Smooth muscle cell (in vitro differentiated cells): ENCODE data around the gene TUBGCP4. TPM values are rescaled to one million over a fixed set of nuclear protein-coding genes. Genes with fewer than 3 reads are reported as not detected.
A peak's percentile ranks its signal among the peaks of the same experiment; 100 is the strongest.

ENCODE experiments used
- DNase-seq: peaks from one replicate; lab custom pipeline; 2025; ENCODE audit not compliant: unreplicated experiment; lab: John Stamatoyannopoulos, UW
- H2AFZ ChIP-seq: fragments of 200-600 bp; sonication (generic); 2 replicates; pipeline ENCODE4 v1.6.0; 2016; ENCODE audit warnings: antibody characterized with exemption, low read depth, mild to moderate bottlenecking
- H3F3A ChIP-seq: fragments of 200-600 bp; sonication (generic); 2 replicates; pipeline ENCODE4 v1.6.0; 2017; ENCODE audit warnings: antibody characterized with exemption, low read depth
- H3K27ac ChIP-seq: fragments of 200-600 bp; sonication (generic); 2 replicates; pipeline ENCODE4 v1.5.1; 2016; ENCODE audit warnings: low read depth, mild to moderate bottlenecking
- H3K27me3 ChIP-seq: fragments of 200-600 bp; sonication (generic); 2 replicates; pipeline ENCODE4 v1.6.1; 2016; ENCODE audit warnings: low read depth, mild to moderate bottlenecking
- H3K36me3 ChIP-seq: fragments of 200-600 bp; sonication (generic); 2 replicates; pipeline ENCODE4 v1.5.1; 2016; ENCODE audit warnings: low read depth
- H3K4me1 ChIP-seq: fragments of 200-600 bp; sonication (generic); 2 replicates; pipeline ENCODE4 v1.5.1; 2016; ENCODE audit warnings: low read depth
- H3K4me2 ChIP-seq: fragments of 200-600 bp; sonication (generic); 2 replicates; pipeline ENCODE4 v1.6.0; 2016; ENCODE audit warnings: mild to moderate bottlenecking
- H3K4me3 ChIP-seq: fragments of 200-600 bp; sonication (generic); 2 replicates; pipeline ENCODE4 v1.5.1; 2016; ENCODE audit warnings: mild to moderate bottlenecking
- H3K79me2 ChIP-seq: fragments of 200-600 bp; sonication (generic); 2 replicates; pipeline ENCODE4 v1.6.0; 2016; ENCODE audit warnings: low read depth, mild to moderate bottlenecking
- H3K9ac ChIP-seq: fragments of 200-600 bp; sonication (generic); 2 replicates; pipeline ENCODE4 v1.6.0; 2016; ENCODE audit warnings: low read depth
- H3K9me3 ChIP-seq: fragments of 200-600 bp; sonication (generic); replicated peaks from 2 replicates; pipeline ENCODE4 v1.5.1; 2016; ENCODE audit warnings: low read depth
- H4K20me1 ChIP-seq: fragments of 200-600 bp; sonication (generic); 2 replicates; pipeline ENCODE4 v1.6.0; 2016; ENCODE audit warnings: low read depth
- CTCF ChIP-seq: fragments of 200-600 bp; sonication (generic); IDR thresholded peaks from 2 replicates; pipeline ENCODE4 v1.5.1; 2017; ENCODE audit warnings: borderline replicate concordance, mild to moderate bottlenecking, antibody characterized with exemption; ENCODE audit not compliant: insufficient read depth, poor library complexity, severe bottlenecking
- WGBS: methylation state at CpG from one replicate; pipeline ENCODE4 v1.1.7; 2016; ENCODE audit warnings: low lambda C conversion rate; 5-methylcytosine and 5-hydroxymethylcytosine counted together
- polyA plus RNA-seq: library from polyadenylated mRNA; unstranded; fragments of >200 nt; fragmentation: Nextera tagmentation; extraction: Ambion mirVana; gene quantifications from 2 replicates; pipeline ENCODE4 v1.2.1, GENCODE V29; 2016
- total RNA-seq: library from RNA; depleted of rRNA; stranded (reverse); fragments of >200 nt; gene quantifications from 2 replicates; pipeline ENCODE4 v1.2.3, GENCODE V29; 2014

Gene TUBGCP4
- total and polyA plus RNA-seq, 2 experiments from 2014 or later: 10.2 to 11.4 TPM

DNA sequence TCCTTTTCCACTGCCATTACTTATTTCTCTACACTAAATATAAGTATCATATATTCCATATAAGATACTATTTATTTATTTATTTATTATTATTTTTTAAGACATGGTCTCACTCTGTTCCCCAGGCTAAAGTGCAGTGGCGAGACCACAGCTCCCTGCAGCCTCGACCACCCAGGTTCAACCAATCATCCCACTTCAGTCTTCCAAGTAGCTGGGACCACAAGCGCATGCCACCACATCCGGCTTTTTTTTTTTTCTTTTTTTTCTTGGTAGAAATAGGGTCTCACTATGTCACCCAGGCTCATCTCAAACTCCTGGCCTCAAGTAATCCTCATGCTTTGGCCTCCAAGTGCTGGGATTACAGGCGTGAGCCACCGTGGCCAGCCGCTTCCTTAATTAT is 65.5 kb downstream of the TUBGCP4 start:
- no peaks in the 10 kb centered on the region for H3K9me3 ChIP-seq
- no peaks in the 10 kb centered on the region for H3K79me2 ChIP-seq
- no peaks in the 10 kb centered on the region for H3F3A ChIP-seq
- H3K27ac ChIP-seq: no peak overlapping the region
- H4K20me1 ChIP-seq: peaks cover 39% of the 10 kb centered on the region
- no peaks in the 10 kb centered on the region for H3K4me1 ChIP-seq
- DNase-seq: no peak
- no peak overlapping the region for H3K4me3 ChIP-seq
- H3K27me3 ChIP-seq: no peaks in the 10 kb centered on the region
- no peak overlapping the region for H3K9ac ChIP-seq
- no peak overlapping the region for H3K4me2 ChIP-seq
- no peak for TF ChIP-seq CTCF
- WGBS: 86% methylated on average over 7 of the region's 7 CpGs
- no peak overlapping the region for H2AFZ ChIP-seq
- peaks cover 9% of the 10 kb centered on the region for H3K36me3 ChIP-seq

- Histone ChIP-seq H4K20me1 (peaks cover 24% of the 10 kb centered on the region), H3K9ac (no peak overlapping the region), H3K36me3 (peaks cover 4% of the 10 kb centered on the region), H3K27me3 (no peaks in the 10 kb centered on the region), H3K9me3 (no peaks in the 10 kb centered on the region), H2AFZ (no peak overlapping the region), H3K4me3 (no peak overlapping the region), H3F3A (no peaks in the 10 kb centered on the region), H3K79me2 (no peaks in the 10 kb centered on the region), H3K4me1 (no peaks in the 10 kb centered on the region), H3K4me2 (no peak overlapping the region), H3K27ac (no peak overlapping the region)
- no peak for TF ChIP-seq CTCF
- WGBS: 83% methylated on average over 3 of the region's 3 CpGs
- no peak for DNase-seq
Measured at GRCh38 chr15:43439268-43439667, 68.4 kb downstream of the TUBGCP4 start.

DNA sequence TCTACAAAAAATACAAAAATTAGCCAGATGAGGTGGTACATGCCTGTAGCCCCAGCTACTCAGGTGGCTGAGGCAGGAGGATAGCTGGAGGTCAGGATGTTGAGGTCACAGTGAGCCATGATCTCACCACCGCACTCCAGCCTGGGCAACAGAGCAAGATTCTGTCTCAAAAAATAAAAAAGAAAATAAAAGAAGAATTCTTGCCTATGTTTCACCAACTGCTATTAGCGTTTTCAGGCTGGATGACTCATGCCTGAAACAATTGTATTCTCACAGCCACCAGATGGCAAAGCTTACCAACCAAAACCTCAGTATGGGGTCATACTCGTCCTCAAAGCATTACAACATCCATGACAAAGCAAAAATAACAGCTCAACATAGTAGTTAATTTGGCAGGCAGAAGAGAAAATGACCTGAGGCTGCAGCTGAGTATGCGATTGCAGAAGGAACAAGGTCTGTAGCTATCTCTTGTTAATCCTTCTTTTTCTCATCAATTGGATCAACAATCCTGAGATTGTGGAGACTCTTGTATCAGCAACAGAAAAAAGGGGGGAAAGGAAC is 69.9 kb downstream of the TUBGCP4 start:
- TF ChIP-seq CTCF: peak; percentile 46
- Histone ChIP-seq H3K4me2 (no peak overlapping the region), H3K36me3 (peaks cover 13% of the 10 kb centered on the region), H2AFZ (no peak overlapping the region), H3K79me2 (no peaks in the 10 kb centered on the region), H3K9me3 (no peaks in the 10 kb centered on the region), H3F3A (no peaks in the 10 kb centered on the region), H4K20me1 (peaks cover 18% of the 10 kb centered on the region), H3K27me3 (no peaks in the 10 kb centered on the region), H3K27ac (peak overlapping the region; percentile 77), H3K4me3 (no peak overlapping the region), H3K9ac (peak overlapping the region; percentile 41), H3K4me1 (no peaks in the 10 kb centered on the region)
- no peak for DNase-seq
- 24% methylated on average over 4 of the region's 4 CpGs for WGBS

DNA sequence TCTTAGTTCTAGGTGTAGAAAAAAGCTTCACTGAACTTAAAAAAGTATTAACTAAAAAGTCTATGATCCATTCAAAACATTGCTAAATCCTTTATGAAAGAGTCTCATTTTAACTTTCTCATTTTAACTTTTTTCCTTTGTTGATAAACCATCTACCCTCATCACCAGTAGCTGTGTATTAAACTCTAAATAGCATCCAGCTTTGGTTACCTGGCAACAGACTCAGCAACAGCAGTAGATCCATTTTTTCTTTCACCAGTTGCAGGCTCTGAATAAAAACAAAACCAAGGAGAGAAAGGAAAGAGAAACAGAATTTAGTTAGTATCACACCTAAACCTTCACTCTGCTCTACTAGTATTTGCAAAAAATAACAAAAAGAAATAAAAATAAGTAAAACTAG is 70.4 kb downstream of the TUBGCP4 start:
- no peak overlapping the region for H3K4me2 ChIP-seq
- H3K4me3 ChIP-seq: no peak overlapping the region
- no peaks in the 10 kb centered on the region for H3F3A ChIP-seq
- no peak overlapping the region for H2AFZ ChIP-seq
- no peaks in the 10 kb centered on the region for H3K9me3 ChIP-seq
- TF ChIP-seq CTCF: no peak
- no peaks in the 10 kb centered on the region for H3K27me3 ChIP-seq
- H4K20me1 ChIP-seq: peaks cover 15% of the 10 kb centered on the region
- H3K9ac ChIP-seq: peak overlapping the region; percentile 41
- H3K79me2 ChIP-seq: no peaks in the 10 kb centered on the region
- H3K27ac ChIP-seq: peak overlapping the region; percentile 77
- H3K4me1 ChIP-seq: no peaks in the 10 kb centered on the region
- DNase-seq: no peak
- peaks cover 15% of the 10 kb centered on the region for H3K36me3 ChIP-seq
